Testis (tissue), 2 donors: ENCODE results near the gene UBE2E2.

Experiments
- POLR2A ChIP-seq: fragments of 450-650 bp; IDR thresholded peaks from one replicate; pipeline ENCODE4 v1.6.1; 2017; ENCODE audit warnings: antibody characterized with exemption, mild to moderate bottlenecking, moderate library complexity
- TF ChIP-seq, protein P1 (sequence below), 3 experiments: fragments of 450-650 bp in 2 of 3; fragments of 200-600 bp in 1 of 3; sonication (generic) in 1 of 3; IDR thresholded peaks; one replicate each; pipeline ENCODE4 v1.5.1; 2016 to 2019; ENCODE audit warnings: antibody characterized with exemption in 3 of 3, mild to moderate bottlenecking in 2 of 3, moderate library complexity in 1 of 3

DNA sequence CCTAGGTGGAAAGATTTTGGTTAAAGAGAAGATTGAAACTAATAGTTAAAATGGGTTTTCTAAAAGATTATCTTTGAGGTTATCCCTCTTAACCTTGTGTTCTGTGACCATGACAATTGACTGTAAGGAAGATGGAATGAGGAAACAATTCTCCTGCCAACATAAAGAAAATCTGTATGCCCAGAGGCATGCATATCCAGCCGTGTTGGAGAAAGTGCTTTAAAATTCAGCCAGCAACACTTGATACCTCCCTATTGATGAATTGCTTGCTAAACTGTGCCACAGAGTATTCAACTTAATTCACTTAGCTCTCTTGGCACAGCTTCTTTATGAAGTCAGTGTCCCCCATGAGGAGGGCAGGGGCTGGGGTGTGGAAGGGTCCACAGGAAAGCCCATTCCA is 203.5 kb downstream of the UBE2E2 start:
- TF ChIP-seq, protein P1, sequence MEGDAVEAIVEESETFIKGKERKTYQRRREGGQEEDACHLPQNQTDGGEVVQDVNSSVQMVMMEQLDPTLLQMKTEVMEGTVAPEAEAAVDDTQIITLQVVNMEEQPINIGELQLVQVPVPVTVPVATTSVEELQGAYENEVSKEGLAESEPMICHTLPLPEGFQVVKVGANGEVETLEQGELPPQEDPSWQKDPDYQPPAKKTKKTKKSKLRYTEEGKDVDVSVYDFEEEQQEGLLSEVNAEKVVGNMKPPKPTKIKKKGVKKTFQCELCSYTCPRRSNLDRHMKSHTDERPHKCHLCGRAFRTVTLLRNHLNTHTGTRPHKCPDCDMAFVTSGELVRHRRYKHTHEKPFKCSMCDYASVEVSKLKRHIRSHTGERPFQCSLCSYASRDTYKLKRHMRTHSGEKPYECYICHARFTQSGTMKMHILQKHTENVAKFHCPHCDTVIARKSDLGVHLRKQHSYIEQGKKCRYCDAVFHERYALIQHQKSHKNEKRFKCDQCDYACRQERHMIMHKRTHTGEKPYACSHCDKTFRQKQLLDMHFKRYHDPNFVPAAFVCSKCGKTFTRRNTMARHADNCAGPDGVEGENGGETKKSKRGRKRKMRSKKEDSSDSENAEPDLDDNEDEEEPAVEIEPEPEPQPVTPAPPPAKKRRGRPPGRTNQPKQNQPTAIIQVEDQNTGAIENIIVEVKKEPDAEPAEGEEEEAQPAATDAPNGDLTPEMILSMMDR (IDR thresholded peaks at IDR 0.05): no peak
- TF ChIP-seq POLR2A: no peak
